ENCODE results near the gene MED20.

MED20 gene

DNA sequence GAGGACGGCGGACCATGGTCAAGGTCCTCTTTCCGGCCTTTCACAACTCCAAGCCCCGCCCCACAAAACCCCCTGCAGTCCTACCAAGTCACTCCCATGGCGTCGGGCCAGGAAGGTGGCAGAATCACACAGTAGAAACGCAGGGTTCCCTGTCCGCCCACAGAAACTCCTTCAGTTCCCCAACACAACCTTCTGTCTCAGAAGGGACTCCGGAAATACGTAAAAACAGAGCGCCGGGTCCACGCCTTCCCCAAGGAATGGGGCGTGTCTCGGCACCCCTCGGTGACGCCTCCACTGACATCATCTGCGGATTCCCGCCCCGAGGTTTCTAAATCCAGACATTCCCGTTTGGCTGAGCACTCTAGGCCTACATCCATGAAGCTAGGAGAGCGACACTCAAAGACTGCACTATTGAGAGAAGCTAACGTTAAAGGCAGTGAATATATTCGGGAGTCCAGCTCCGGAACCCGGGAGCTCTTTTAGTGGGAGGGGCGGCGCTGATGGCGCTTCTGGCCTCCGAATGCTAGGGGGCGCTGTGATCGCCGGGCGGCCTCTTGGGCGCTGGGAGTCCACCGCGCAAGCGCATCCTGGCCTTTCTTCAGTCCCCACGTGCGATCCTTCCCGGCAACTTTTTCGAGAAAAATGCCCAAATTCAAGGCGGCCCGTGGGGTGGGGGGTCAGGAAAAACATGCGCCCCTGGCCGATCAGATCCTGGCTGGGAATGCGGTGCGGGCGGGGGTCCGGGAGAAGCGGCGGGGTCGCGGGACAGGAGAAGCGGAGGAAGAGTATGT lies at the start of gene MED20, which contains the start of gene BYSL:
Gene MED20, minus strand, starts transcription at position 219 of the 791 bp plus-strand sequence. Its CDS starts 121 bp downstream, at position 98.
Gene BYSL, plus strand, starts transcription at position 579 of the 791 bp plus-strand sequence. Its CDS starts 64 bp downstream, at position 643.
- no peaks in the 10 kb centered on the region for H3K27me3 Mint-ChIP-seq
- H3K4me3 Mint-ChIP-seq: peak within 1 kb of the TSS; percentile 100
- H3K27ac Mint-ChIP-seq: peak within 1 kb of the TSS; percentile 100
- H3K9me3 Mint-ChIP-seq: no peaks in the 10 kb centered on the region
- H3K36me3 Mint-ChIP-seq: peaks cover 24% of the 10 kb centered on the region
- peaks cover 49% of the 10 kb centered on the region for H3K4me1 Mint-ChIP-seq

DNA sequence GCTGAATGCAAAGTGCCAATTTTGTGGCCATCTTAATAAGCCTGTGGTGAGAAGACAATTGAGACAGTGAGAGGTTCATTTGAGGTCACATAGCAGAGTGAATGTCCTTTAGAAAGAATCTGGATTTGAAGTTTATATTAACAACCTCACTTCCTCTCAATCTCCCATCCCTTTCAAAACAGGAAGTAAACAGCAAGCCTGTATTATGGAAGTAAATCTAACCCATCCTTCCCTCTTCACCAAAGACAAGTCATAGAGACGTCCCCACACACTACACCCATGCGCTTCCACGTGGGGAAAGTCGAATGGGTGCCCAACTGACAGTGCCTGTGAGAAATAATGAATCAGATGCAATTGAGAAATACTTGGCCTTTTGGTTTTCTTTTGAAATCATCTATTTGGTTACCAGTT lies 49.5 kb upstream of the MED20 start:
- Mint-ChIP-seq H3K36me3 (peaks cover 12% of the 10 kb centered on the region), H3K4me1 (peaks cover 77% of the 10 kb centered on the region), H3K9me3 (no peaks in the 10 kb centered on the region), H3K27ac (peak overlapping the region; percentile 96), H3K27me3 (no peaks in the 10 kb centered on the region), H3K4me3 (peak overlapping the region; percentile 47)

- H3K36me3 Mint-ChIP-seq: peaks cover 19% of the 10 kb centered on the region
- no peaks in the 10 kb centered on the region for H3K27me3 Mint-ChIP-seq
- H3K4me1 Mint-ChIP-seq: peaks cover 77% of the 10 kb centered on the region
- peak overlapping the region; percentile 65 for H3K4me3 Mint-ChIP-seq
- no peaks in the 10 kb centered on the region for H3K9me3 Mint-ChIP-seq
- peak overlapping the region; percentile 93 for H3K27ac Mint-ChIP-seq
These were observed 46.7 kb upstream of the MED20 start for GRCh38 chr6:41967312-41968287.

- Mint-ChIP-seq H3K27me3 (no peaks in the 10 kb centered on the region), H3K36me3 (peaks cover 15% of the 10 kb centered on the region), H3K27ac (peak overlapping the region; percentile 87), H3K4me1 (peaks cover 76% of the 10 kb centered on the region), H3K4me3 (no peak overlapping the region), H3K9me3 (no peaks in the 10 kb centered on the region)
These were observed 46.0 kb upstream of the MED20 start for GRCh38 chr6:41966961-41967311.

DNA sequence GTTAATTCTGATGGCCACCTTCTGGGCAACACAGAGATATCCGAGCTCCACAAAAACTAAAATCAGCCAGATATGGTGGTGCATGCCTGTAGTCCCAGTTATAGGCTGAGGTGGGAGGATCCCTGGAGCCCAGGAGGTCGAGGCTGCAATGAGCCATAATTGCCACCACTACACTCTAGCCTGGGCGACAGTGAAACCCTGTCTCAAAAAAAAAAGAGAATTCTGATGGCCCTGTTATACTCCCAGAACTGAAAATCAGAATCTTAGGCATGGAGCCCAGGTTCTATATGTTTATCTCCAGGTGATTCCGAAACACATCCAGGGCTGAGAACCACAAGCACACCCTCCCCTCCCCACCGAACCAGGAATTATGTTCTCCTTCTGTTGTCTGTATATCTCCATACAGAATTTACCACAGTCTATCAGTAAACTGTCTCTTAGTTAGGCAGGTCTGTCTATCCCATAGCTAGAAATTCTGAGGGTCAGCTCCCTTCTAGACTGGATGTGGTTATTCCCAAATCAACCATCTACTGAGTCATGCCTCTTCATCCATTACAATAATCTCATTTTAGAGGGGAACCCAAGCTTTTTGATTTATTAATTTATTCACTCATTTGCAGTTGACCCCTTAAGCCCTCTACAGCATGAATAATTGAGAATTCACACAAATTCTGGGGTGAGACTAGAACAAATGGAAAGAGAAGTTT lies 45.4 kb upstream of the MED20 start:
- no peaks in the 10 kb centered on the region for H3K27me3 Mint-ChIP-seq
- H3K36me3 Mint-ChIP-seq: peaks cover 20% of the 10 kb centered on the region
- peaks cover 81% of the 10 kb centered on the region for H3K4me1 Mint-ChIP-seq
- peak overlapping the region; percentile 93 for H3K27ac Mint-ChIP-seq
- H3K9me3 Mint-ChIP-seq: no peaks in the 10 kb centered on the region
- no peak overlapping the region for H3K4me3 Mint-ChIP-seq

DNA sequence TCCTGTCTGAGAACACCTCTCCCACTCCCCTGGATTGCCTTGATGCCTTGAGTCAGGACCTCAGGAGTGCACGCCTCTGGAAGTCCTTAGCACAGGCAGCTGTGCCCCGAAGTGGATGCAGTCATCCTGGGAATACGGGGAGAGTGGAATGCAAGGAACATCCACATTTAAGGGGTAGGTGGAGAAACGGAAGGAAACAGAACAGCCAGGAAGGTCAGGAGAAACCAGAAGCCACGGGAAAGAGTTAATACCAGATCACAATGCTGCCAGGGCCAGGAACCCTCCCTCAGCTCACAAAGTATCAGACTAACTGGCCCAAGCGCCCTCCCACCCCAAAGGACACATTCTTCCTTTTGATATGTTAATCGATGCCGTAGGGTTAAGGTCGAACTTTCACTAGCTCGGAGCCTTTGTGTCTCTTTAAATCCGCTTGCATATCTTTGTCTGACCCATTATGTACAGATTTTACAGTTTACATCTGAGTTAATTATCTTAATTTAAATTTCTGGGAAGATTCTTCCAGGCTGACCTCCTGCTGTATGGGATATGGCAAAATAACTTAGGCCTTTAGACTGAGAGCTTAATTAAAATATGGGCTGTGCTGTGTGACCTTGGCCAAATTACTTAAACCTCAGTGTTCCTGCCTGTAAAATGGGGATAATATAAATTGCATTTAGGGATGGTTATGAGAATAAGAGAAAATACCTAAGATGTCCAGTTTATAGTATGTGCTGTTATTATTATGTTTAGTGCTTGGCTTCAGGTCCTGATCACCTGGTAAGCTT lies 44.7 kb upstream of the MED20 start:
- Mint-ChIP-seq H3K9me3 (no peaks in the 10 kb centered on the region), H3K36me3 (peaks cover 17% of the 10 kb centered on the region), H3K4me1 (peaks cover 80% of the 10 kb centered on the region), H3K27me3 (no peaks in the 10 kb centered on the region), H3K4me3 (no peak overlapping the region), H3K27ac (peak overlapping the region; percentile 93)

DNA sequence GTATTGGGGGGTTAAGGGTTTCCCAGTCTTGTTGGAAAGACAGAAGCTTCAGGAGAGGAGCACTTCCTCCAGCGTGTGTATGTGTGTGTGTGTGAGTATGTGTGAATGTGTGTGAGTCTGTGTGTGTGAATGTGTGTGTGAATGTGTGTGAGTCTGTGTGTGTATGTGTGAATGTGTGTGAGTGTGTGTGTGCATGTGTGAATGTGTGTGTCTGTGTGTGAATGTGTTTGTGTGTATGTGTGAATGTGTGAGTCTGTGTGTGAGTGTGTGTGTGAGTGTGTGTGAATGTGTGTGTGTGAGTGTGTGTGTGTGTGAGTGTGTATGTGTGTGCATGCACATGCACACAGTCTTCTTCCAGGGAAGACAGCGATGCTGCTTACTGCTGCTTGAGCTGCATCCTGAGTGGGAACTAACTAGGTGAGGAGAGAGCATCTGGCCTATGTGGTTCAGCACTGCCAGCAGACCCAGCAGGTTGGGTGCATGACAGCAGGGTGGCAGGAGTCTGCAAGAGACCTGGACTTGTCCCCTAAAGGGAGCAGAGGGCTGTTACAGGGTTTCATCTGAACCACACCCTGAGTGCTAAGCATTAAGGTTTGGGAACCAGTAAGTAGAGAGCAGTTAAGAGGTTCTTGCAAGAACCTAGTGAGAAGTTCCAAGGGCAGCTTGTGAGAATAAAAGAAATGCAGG lies 43.4 kb upstream of the MED20 start:
- no peaks in the 10 kb centered on the region for H3K9me3 Mint-ChIP-seq
- H3K27me3 Mint-ChIP-seq: no peaks in the 10 kb centered on the region
- H3K4me3 Mint-ChIP-seq: no peak overlapping the region
- H3K27ac Mint-ChIP-seq: peak overlapping the region; percentile 66
- H3K36me3 Mint-ChIP-seq: peaks cover 12% of the 10 kb centered on the region
- H3K4me1 Mint-ChIP-seq: peaks cover 83% of the 10 kb centered on the region

DNA sequence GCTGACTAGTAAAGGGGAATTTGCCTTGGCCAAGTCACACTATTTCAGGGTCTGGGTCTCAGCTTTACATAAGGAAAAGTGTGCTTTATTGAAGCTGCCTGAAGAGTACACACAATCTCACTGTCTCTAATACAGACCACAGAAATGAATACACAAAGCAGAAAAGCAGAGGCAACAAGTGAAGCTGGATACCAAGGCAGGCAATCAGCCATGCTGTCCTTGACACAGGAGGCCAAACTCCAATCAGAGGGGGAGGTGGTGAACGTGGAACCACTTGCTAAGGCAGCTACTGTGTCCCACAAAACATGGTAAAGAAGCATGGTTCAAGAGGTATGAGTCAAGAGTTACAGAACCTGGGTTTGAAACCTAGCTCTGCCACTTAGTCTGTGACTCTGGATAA lies 42.4 kb upstream of the MED20 start:
- Mint-ChIP-seq H3K36me3 (peaks cover 17% of the 10 kb centered on the region), H3K9me3 (peaks cover 5% of the 10 kb centered on the region), H3K4me3 (peak overlapping the region; percentile 1), H3K27me3 (no peaks in the 10 kb centered on the region), H3K27ac (peak overlapping the region; percentile 66), H3K4me1 (peaks cover 86% of the 10 kb centered on the region)

DNA sequence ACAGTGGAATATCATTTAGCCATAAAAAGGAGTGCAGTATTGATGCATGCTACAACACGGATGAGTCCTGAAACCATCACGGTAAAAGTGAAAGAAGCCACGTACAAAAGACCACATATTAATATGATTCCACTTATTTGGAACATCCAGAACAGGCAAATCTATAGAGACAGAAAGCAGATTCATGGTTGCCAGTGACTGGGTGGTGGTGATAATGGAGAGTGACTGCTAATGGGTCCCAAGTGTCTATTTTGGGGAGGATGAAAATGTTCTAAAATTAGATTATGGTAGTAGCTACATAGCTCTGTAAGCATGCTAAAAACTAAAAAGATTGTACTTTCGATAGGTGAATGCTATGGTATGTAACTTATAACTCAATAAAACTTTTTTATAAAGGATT lies 39.1 kb upstream of the MED20 start:
- Mint-ChIP-seq H3K27ac (peak overlapping the region; percentile 98), H3K27me3 (no peaks in the 10 kb centered on the region), H3K4me1 (peaks cover 83% of the 10 kb centered on the region), H3K36me3 (peaks cover 17% of the 10 kb centered on the region), H3K4me3 (no peak overlapping the region), H3K9me3 (peaks cover 5% of the 10 kb centered on the region)

GRCh38 chr6:41958022-41958856 lies 37.3 kb upstream of the MED20 start:
- H3K27ac Mint-ChIP-seq: peak overlapping the region; percentile 99
- H3K36me3 Mint-ChIP-seq: peaks cover 16% of the 10 kb centered on the region
- no peaks in the 10 kb centered on the region for H3K27me3 Mint-ChIP-seq
- peaks cover 5% of the 10 kb centered on the region for H3K9me3 Mint-ChIP-seq
- H3K4me1 Mint-ChIP-seq: peaks cover 77% of the 10 kb centered on the region
- peak overlapping the region; percentile 80 for H3K4me3 Mint-ChIP-seq

DNA sequence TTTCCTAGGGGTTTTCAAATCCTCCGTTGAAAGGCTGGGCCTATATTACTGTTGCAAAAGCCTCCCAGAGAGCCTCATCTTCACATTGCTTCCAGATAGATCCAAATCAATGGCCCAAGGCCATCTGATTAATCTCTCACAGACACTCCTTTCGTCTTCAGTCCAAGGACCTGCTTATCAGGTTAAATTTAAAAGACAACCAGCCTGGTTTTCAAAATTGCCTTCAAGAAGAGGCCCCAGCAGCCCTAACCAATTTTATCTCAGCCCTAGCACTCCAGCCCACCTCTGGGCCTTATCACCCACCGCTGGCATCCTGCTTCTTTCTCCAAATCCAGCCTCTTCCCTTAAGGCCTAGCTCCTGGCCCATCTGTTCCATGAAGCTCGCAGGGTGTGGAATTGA lies 36.2 kb upstream of the MED20 start:
- peaks cover 5% of the 10 kb centered on the region for H3K9me3 Mint-ChIP-seq
- H3K27me3 Mint-ChIP-seq: no peaks in the 10 kb centered on the region
- no peak overlapping the region for H3K4me3 Mint-ChIP-seq
- peaks cover 79% of the 10 kb centered on the region for H3K4me1 Mint-ChIP-seq
- peak overlapping the region; percentile 99 for H3K27ac Mint-ChIP-seq
- H3K36me3 Mint-ChIP-seq: peaks cover 11% of the 10 kb centered on the region

GRCh38 chr6:41955412-41955811 lies 34.5 kb upstream of the MED20 start:
- H3K4me1 Mint-ChIP-seq: peaks cover 72% of the 10 kb centered on the region
- H3K27me3 Mint-ChIP-seq: no peaks in the 10 kb centered on the region
- H3K4me3 Mint-ChIP-seq: no peak overlapping the region
- peaks cover 8% of the 10 kb centered on the region for H3K36me3 Mint-ChIP-seq
- H3K9me3 Mint-ChIP-seq: peaks cover 5% of the 10 kb centered on the region
- H3K27ac Mint-ChIP-seq: peak overlapping the region; percentile 90

DNA sequence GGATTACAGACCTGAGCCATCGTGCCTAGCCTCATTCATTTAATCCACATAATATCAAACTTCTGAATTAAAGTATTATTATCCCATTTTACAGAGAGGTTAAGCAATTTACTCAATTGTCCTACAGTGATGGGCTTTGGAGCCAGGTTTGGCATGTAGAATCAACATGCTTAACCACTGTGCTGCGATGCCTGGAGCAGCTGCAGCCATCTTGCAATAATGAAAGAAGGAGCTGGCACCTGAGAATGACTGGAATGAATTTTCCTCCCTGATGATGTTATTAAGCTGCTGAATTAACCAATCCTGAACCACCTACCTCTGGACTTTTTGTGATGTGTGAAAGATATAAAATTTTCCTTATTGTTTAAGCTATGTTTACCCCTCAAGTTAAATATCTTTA lies 33.7 kb upstream of the MED20 start:
- peaks cover 10% of the 10 kb centered on the region for H3K36me3 Mint-ChIP-seq
- H3K4me3 Mint-ChIP-seq: no peak overlapping the region
- H3K27ac Mint-ChIP-seq: peak overlapping the region; percentile 90
- peaks cover 70% of the 10 kb centered on the region for H3K4me1 Mint-ChIP-seq
- no peaks in the 10 kb centered on the region for H3K27me3 Mint-ChIP-seq
- H3K9me3 Mint-ChIP-seq: peaks cover 5% of the 10 kb centered on the region
